ENCODE results near the gene SYDE1. TPM values are rescaled to one million over a fixed set of nuclear protein-coding genes. Genes with fewer than 3 reads are reported as not detected.

SYDE1 gene
- total and polyA plus RNA-seq, 4 donors = 0.72 to 4.2 (median 3.7) TPM

DNA sequence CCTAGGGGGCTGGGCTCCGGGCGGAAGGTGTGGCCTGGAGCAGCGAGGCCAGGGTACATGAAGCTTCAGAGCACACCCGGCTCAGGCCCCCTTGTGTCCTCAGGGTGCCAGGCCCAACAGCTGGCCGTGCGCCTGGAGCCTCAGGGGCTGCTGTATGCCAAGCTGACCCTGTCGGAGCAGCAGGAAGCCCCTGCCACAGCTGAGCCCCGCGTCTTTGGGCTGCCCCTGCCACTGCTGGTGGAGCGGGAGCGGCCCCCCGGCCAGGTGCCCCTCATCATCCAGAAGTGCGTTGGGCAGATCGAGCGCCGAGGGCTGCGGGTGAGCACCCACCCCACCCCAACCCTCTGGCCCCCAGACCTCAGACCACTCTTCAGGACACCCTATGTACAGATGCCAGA, 3.2 kb downstream of the SYDE1 start (continued):
- TF ChIP-seq GABPA (IDR thresholded peaks at IDR 0.05 in 1 of 2, conservative IDR thresholded peaks at IDR 0.05 in 1 of 2) (no peak), HNF4A (conservative IDR thresholded peaks at IDR 0.05) (no peak), FOXA1 (IDR thresholded peaks at IDR 0.05) (no peak), ATF3 (IDR thresholded peaks at IDR 0.05) (no peak), JUND (IDR thresholded peaks at IDR 0.05) (no peak)

DNA sequence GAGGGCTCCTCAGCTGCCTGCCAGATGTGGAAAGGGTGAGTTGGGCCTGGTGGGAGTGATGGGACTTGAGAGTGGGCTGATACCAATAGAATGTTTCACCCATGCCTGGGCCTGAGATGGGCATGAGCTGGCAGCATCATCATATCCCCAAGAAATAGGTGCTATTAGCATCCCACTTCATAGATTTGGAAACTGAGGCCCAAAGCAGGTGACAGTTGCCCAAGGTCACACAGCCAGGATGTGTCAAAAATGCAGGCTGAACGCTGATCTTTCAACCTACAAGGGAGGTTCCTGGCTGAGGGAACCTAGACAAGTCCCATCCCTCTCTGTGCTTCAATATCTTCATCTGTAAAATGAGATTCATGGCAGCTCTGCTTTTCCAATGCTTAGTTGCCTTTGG, 4.6 kb downstream of the SYDE1 start:
- Histone ChIP-seq H3K4me3 (ENCODE audit: low read depth in 1 of 3, low read length in 3 of 3) (no peak overlapping the region), H3K9me3 (ENCODE audit: control insufficient read depth in 4 of 4, low read length in 3 of 4) (no peaks in the 10 kb centered on the region), H3K9ac (ENCODE audit: low read depth in 1 of 2, low read length in 2 of 2) (no peak overlapping the region), H3K27me3 (ENCODE audit: control insufficient read depth in 4 of 4, insufficient read depth in 4 of 4, low read length in 3 of 4) (no peaks in the 10 kb centered on the region), H3K36me3 (ENCODE audit: control insufficient read depth in 4 of 4, insufficient read depth in 3 of 4, low read depth in 1 of 4, low read length in 3 of 4) (peaks cover 8 to 24% (median 11%) of the 10 kb centered on the region in 4 donors), H3K27ac (ENCODE audit: low read depth in 1 of 2, low read length in 2 of 2) (no peak overlapping the region), H3K4me1 (ENCODE audit: control insufficient read depth in 4 of 4, insufficient read depth in 4 of 4, low read length in 3 of 4) (peaks cover 0 to 9% (median 2%) of the 10 kb centered on the region in 4 donors)
- 98% methylated on average over 1 of the region's 1 CpG for WGBS
- no peak for DNase-seq (ENCODE audit: low spot score)
- TF ChIP-seq, protein P1, sequence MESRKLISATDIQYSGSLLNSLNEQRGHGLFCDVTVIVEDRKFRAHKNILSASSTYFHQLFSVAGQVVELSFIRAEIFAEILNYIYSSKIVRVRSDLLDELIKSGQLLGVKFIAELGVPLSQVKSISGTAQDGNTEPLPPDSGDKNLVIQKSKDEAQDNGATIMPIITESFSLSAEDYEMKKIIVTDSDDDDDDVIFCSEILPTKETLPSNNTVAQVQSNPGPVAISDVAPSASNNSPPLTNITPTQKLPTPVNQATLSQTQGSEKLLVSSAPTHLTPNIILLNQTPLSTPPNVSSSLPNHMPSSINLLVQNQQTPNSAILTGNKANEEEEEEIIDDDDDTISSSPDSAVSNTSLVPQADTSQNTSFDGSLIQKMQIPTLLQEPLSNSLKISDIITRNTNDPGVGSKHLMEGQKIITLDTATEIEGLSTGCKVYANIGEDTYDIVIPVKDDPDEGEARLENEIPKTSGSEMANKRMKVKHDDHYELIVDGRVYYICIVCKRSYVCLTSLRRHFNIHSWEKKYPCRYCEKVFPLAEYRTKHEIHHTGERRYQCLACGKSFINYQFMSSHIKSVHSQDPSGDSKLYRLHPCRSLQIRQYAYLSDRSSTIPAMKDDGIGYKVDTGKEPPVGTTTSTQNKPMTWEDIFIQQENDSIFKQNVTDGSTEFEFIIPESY (IDR thresholded peaks at IDR 0.05) = no peak
- TF ChIP-seq, protein P2, sequence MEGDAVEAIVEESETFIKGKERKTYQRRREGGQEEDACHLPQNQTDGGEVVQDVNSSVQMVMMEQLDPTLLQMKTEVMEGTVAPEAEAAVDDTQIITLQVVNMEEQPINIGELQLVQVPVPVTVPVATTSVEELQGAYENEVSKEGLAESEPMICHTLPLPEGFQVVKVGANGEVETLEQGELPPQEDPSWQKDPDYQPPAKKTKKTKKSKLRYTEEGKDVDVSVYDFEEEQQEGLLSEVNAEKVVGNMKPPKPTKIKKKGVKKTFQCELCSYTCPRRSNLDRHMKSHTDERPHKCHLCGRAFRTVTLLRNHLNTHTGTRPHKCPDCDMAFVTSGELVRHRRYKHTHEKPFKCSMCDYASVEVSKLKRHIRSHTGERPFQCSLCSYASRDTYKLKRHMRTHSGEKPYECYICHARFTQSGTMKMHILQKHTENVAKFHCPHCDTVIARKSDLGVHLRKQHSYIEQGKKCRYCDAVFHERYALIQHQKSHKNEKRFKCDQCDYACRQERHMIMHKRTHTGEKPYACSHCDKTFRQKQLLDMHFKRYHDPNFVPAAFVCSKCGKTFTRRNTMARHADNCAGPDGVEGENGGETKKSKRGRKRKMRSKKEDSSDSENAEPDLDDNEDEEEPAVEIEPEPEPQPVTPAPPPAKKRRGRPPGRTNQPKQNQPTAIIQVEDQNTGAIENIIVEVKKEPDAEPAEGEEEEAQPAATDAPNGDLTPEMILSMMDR (IDR thresholded peaks at IDR 0.05; ENCODE audit: low read depth, low read length, missing input control) = no peak
- TF ChIP-seq ATF3 (IDR thresholded peaks at IDR 0.05) (no peak), FOXA1 (IDR thresholded peaks at IDR 0.05) (no peak), REST (IDR thresholded peaks at IDR 0.05) (no peak), SP1 (IDR thresholded peaks at IDR 0.05) (no peak), HNF4A (conservative IDR thresholded peaks at IDR 0.05) (no peak), GABPA (IDR thresholded peaks at IDR 0.05 in 1 of 2, conservative IDR thresholded peaks at IDR 0.05 in 1 of 2) (no peak), RXRA (IDR thresholded peaks at IDR 0.05) (no peak), EGR1 (IDR thresholded peaks at IDR 0.05; ENCODE audit: low read depth in 2 of 2) (no peak), TAF1 (conservative IDR thresholded peaks at IDR 0.05) (no peak), HNF4G (IDR thresholded peaks at IDR 0.05) (no peak), FOXA2 (IDR thresholded peaks at IDR 0.05) (no peak), MAX (IDR thresholded peaks at IDR 0.05) (no peak), YY1 (IDR thresholded peaks at IDR 0.05) (no peak)
